HG03139 (cell line): ENCODE results near the gene PBRM1.
A peak's percentile ranks its signal among the peaks of the same experiment; 100 is the strongest.
"Not testable (repeated sequence)": the region's sequence is repeated elsewhere in the genome, so short reads cannot be mapped to it uniquely, and the experiment has no call there.

ENCODE experiments used
- ATAC-seq: cut with Tn5 transposase; IDR thresholded peaks from one replicate; pipeline ENCODE4 v1.9.1; 2021; ENCODE audit not compliant: unreplicated experiment

The PBRM1 gene

GRCh38 chr3:52685709-52686691 is at the start of gene PBRM1, which contains the start of gene GNL3:
TSS of gene PBRM1 (minus strand) at chr3:52685913.
TSS of gene GNL3 (plus strand) at chr3:52686032. CDS start at chr3:52686093, 61 bp downstream.
- ATAC-seq: peak; percentile 59

GRCh38 chr3:52733256-52733891 is 47.7 kb upstream of the PBRM1 start:
- ATAC-seq: no peak

- no peak for ATAC-seq
These were observed 45.9 kb upstream of the PBRM1 start for GRCh38 chr3:52731590-52731989.

- no peak for ATAC-seq
These were observed 45.0 kb upstream of the PBRM1 start for GRCh38 chr3:52730681-52731080.

GRCh38 chr3:52728753-52729152 is 43.0 kb upstream of the PBRM1 start:
- ATAC-seq: not testable (repeated sequence)

- ATAC-seq: no peak
These were observed 38.8 kb upstream of the PBRM1 start for GRCh38 chr3:52724511-52724910.

- no peak for ATAC-seq
These were observed 38.2 kb upstream of the PBRM1 start for GRCh38 chr3:52723935-52724334.

GRCh38 chr3:52722491-52722890 is 36.8 kb upstream of the PBRM1 start:
- no peak for ATAC-seq

GRCh38 chr3:52721730-52722008 is 36.0 kb upstream of the PBRM1 start:
- ATAC-seq: no peak

GRCh38 chr3:52721002-52721729 is 35.5 kb upstream of the PBRM1 start:
- ATAC-seq: peak; percentile 54

GRCh38 chr3:52719618-52720017 is 33.9 kb upstream of the PBRM1 start:
- no peak for ATAC-seq

GRCh38 chr3:52715714-52716305 is 30.1 kb upstream of the PBRM1 start:
- no peak for ATAC-seq

GRCh38 chr3:52714335-52715302 is 28.9 kb upstream of the PBRM1 start:
- no peak for ATAC-seq

GRCh38 chr3:52712291-52713212 is 26.8 kb upstream of the PBRM1 start:
- no peak for ATAC-seq

- no peak for ATAC-seq
These were observed 24.8 kb upstream of the PBRM1 start for GRCh38 chr3:52710512-52710911.

GRCh38 chr3:52707585-52707984 is 21.9 kb upstream of the PBRM1 start:
- no peak for ATAC-seq

- peak; percentile 73 for ATAC-seq
These were observed 20.3 kb upstream of the PBRM1 start, which contains the start of the genes GLT8D1 and SPCS1 for GRCh38 chr3:52705688-52706686. TSS of gene GLT8D1 (minus strand) at chr3:52705791. CDS start at chr3:52700460, 5,331 bp downstream. TSS of gene SPCS1 (plus strand) at chr3:52706106. CDS start at chr3:52706247, 141 bp downstream.

GRCh38 chr3:52705438-52705687 is 19.6 kb upstream of the PBRM1 start:
- ATAC-seq: no peak
